GM23338 (cell line): Measurements from ENCODE around the gene MEI4. TPM values are rescaled to one million over a fixed set of nuclear protein-coding genes. Genes with fewer than 3 reads are reported as not detected.

Experiments
- ATAC-seq: fragments of 200-7000 bp; cut with Tn5 transposase; 3 replicates; pipeline ENCODE4 v1.9.1; 2020
- DNase-seq: peaks from one replicate; pipeline ENCODE4 v3.0.0-alpha.2; 2015; ENCODE audit warnings: low spot score
- H2AFZ ChIP-seq: fragments of 200-600 bp; sonication (generic); 2 replicates; pipeline ENCODE4 v1.8.0; 2016; ENCODE audit warnings: antibody characterized with exemption, mild to moderate bottlenecking, moderate library complexity
- H3F3A ChIP-seq: fragments of 200-600 bp; sonication (generic); replicated peaks from 2 replicates; pipeline ENCODE4 v1.8.0; 2017; ENCODE audit warnings: antibody characterized with exemption, mixed run types, low read depth
- H3K27ac ChIP-seq: fragments of 200-600 bp; sonication (generic); 2 replicates; pipeline ENCODE4 v1.6.1; 2016; ENCODE audit warnings: low read depth
- H3K27me3 ChIP-seq: fragments of 200-600 bp; sonication (generic); 2 replicates; pipeline ENCODE4 v1.8.0; 2016; ENCODE audit warnings: mild to moderate bottlenecking, mixed run types, moderate library complexity; ENCODE audit not compliant: insufficient read depth
- H3K36me3 ChIP-seq: fragments of 200-600 bp; sonication (generic); 2 replicates; pipeline ENCODE4 v1.8.0; 2016; ENCODE audit warnings: mild to moderate bottlenecking; ENCODE audit not compliant: insufficient read depth
- H3K4me1 ChIP-seq: fragments of 200-600 bp; sonication (generic); 2 replicates; pipeline ENCODE4 v1.8.0; 2016; ENCODE audit warnings: mild to moderate bottlenecking, moderate library complexity; ENCODE audit not compliant: insufficient read depth
- H3K4me2 ChIP-seq: fragments of 200-600 bp; sonication (generic); 2 replicates; pipeline ENCODE4 v1.7.1; 2017; ENCODE audit warnings: mixed run types
- H3K4me3 ChIP-seq: fragments of 200-600 bp; sonication (generic); 2 replicates; pipeline ENCODE4 v1.6.1; 2016; ENCODE audit warnings: mixed run types
- H3K79me2 ChIP-seq: fragments of 200-600 bp; sonication (generic); replicated peaks from 2 replicates; pipeline ENCODE4 v1.8.0; 2017; ENCODE audit warnings: mild to moderate bottlenecking; ENCODE audit not compliant: insufficient read depth
- H3K9me2 ChIP-seq: fragments of 200-600 bp; sonication (generic); 2 replicates; pipeline ENCODE4 v1.8.0; 2017; ENCODE audit not compliant: insufficient read depth
- H4K20me1 ChIP-seq: fragments of 200-600 bp; sonication (generic); replicated peaks from 2 replicates; pipeline ENCODE4 v1.8.0; 2017; ENCODE audit warnings: mild to moderate bottlenecking; ENCODE audit not compliant: insufficient read depth
- H3K27ac Mint-ChIP-seq: 2 replicates; pipeline ENCODE4 v1.8.0; 2020; ENCODE audit warnings: inconsistent platforms, mild to moderate bottlenecking, moderate library complexity, mixed read lengths
- H3K27me3 Mint-ChIP-seq: 3 replicates; pipeline ENCODE4 v1.8.0; 2022; ENCODE audit warnings: low read depth, mild to moderate bottlenecking, moderate library complexity, mixed read lengths, inconsistent platforms; ENCODE audit not compliant: insufficient read depth, poor library complexity
- H3K36me3 Mint-ChIP-seq: 3 replicates; pipeline ENCODE4 v1.8.0; 2021; ENCODE audit warnings: low read depth, mild to moderate bottlenecking, inconsistent platforms, moderate library complexity, mixed read lengths
- H3K4me1 Mint-ChIP-seq: 3 replicates; pipeline ENCODE4 v1.8.0; 2020; ENCODE audit warnings: mild to moderate bottlenecking, inconsistent platforms, mixed read lengths
- H3K4me3 Mint-ChIP-seq: 3 replicates; pipeline ENCODE4 v1.8.0; 2021; ENCODE audit warnings: moderate library complexity, mild to moderate bottlenecking, inconsistent platforms, mixed read lengths
- H3K9me3 Mint-ChIP-seq: 3 replicates; pipeline ENCODE4 v1.8.0; 2020; ENCODE audit warnings: moderate library complexity, mild to moderate bottlenecking, inconsistent platforms, mixed read lengths
- CREB1 ChIP-seq: fragments of 250-450 bp; sonication (Bioruptor Pico); IDR thresholded peaks from 2 replicates; pipeline ENCODE4 v1.5.0; 2020; ENCODE audit warnings: low read depth, mild to moderate bottlenecking, moderate library complexity
- CTCF ChIP-seq, 2 experiments: fragments of 200-600 bp in 1 of 2; sonication (generic) in 1 of 2; conservative IDR thresholded peaks; 2 replicates each; pipeline versions ENCODE4 v1.5.1 to v1.6.1; 2016 to 2017; ENCODE audit warnings: antibody characterized with exemption in 2 of 2, low read depth in 2 of 2, mild to moderate bottlenecking in 2 of 2, moderate library complexity in 1 of 2
- EZH2 ChIP-seq: fragments of 200-600 bp; sonication (generic); IDR thresholded peaks from one replicate; pipeline ENCODE4 v1.8.0; 2017; ENCODE audit warnings: antibody characterized with exemption, mild to moderate bottlenecking, low read depth; ENCODE audit not compliant: unreplicated experiment
- EZH2phosphoT487 ChIP-seq: fragments of 200-600 bp; sonication (generic); IDR thresholded peaks from one replicate; pipeline ENCODE4 v1.8.1; 2018; ENCODE audit warnings: antibody characterized with exemption; ENCODE audit not compliant: unreplicated experiment
- JUNB ChIP-seq: IDR thresholded peaks from one replicate; pipeline ENCODE4 v1.6.1; 2016; ENCODE audit warnings: antibody characterized with exemption; ENCODE audit not compliant: unreplicated experiment
- POLR2AphosphoS5 ChIP-seq: IDR thresholded peaks from 2 replicates; pipeline ENCODE4 v1.6.1; 2016; ENCODE audit warnings: antibody characterized with exemption, low read depth
- STAT1 ChIP-seq: IDR thresholded peaks from one replicate; pipeline ENCODE4 v1.6.1; 2016; ENCODE audit warnings: antibody characterized with exemption; ENCODE audit not compliant: unreplicated experiment
- ZNF114 ChIP-seq: fragments of 250-450 bp; sonication (Bioruptor Pico); IDR thresholded peaks from 2 replicates; pipeline ENCODE4 v1.5.0; 2020; ENCODE audit warnings: mild to moderate bottlenecking, moderate library complexity
- ZNF331 ChIP-seq: fragments of 250-450 bp; sonication (Bioruptor Pico); IDR thresholded peaks from 2 replicates; pipeline ENCODE4 v1.5.0; 2020; ENCODE audit warnings: low read depth, mild to moderate bottlenecking, moderate library complexity
- ZNF462 ChIP-seq: fragments of 250-450 bp; sonication (Bioruptor Pico); IDR thresholded peaks from 2 replicates; pipeline ENCODE4 v1.5.0; 2020; ENCODE audit warnings: mild to moderate bottlenecking, moderate library complexity
- polyA plus RNA-seq: library from polyadenylated mRNA; unstranded; fragments of >200 nt; fragmentation: Nextera tagmentation; extraction: Ambion mirVana; gene quantifications from 2 replicates; pipeline ENCODE4 v1.2.1, GENCODE V29; 2016
- total RNA-seq: library from RNA; depleted of rRNA; stranded (reverse); fragments of >200 nt; shearing (Covaris generic); gene quantifications from 2 replicates; pipeline ENCODE4 v1.2.3, GENCODE V29; 2014
- TF ChIP-seq, protein P1 (sequence below): IDR thresholded peaks from 2 replicates; pipeline ENCODE4 v1.6.1; 2016; ENCODE audit warnings: antibody characterized with exemption

The MEI4 gene
- total and polyA plus RNA-seq, 2 experiments from 2014 or later, result 0.23 to 0.63 TPM

DNA sequence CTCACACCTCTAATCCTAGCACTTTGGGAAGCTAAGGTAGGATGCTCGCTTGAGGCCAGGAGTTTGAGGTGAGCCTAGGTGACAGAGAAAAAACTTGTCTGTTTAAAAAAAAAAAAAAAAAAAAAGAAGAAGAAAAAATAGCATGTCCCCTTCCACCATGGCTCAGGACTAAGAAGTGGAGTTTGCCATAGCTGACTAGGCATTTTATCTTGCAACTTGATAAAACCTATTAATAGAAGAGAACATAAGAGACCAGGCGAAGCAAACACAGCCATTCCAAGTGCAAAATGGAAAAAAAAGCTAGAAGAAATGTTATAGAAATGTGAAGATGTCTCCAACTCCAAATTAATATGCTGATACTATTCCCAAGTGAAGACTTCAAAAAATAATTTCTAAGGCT is 277.5 kb downstream of the MEI4 start (continued):
- TF ChIP-seq, protein P1, sequence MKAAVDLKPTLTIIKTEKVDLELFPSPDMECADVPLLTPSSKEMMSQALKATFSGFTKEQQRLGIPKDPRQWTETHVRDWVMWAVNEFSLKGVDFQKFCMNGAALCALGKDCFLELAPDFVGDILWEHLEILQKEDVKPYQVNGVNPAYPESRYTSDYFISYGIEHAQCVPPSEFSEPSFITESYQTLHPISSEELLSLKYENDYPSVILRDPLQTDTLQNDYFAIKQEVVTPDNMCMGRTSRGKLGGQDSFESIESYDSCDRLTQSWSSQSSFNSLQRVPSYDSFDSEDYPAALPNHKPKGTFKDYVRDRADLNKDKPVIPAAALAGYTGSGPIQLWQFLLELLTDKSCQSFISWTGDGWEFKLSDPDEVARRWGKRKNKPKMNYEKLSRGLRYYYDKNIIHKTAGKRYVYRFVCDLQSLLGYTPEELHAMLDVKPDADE, result no peak
- TF ChIP-seq ZNF331 (CRISPR knock-in tag) (no peak), CREB1 (CRISPR knock-in tag) (no peak), ZNF462 (CRISPR knock-in tag) (no peak), POLR2AphosphoS5 (no peak), EZH2 (no peak)

- H3K79me2 ChIP-seq, result no peaks in the 10 kb centered on the region
- Mint-ChIP-seq H3K4me3 (no peak overlapping the region), H3K4me1 (no peaks in the 10 kb centered on the region), H3K27ac (no peak overlapping the region), H3K9me3 (no peaks in the 10 kb centered on the region), H3K36me3 (no peaks in the 10 kb centered on the region), H3K27me3 (peaks cover 2% of the 10 kb centered on the region)
- no peak for DNase-seq
- no peaks in the 10 kb centered on the region for H3K27me3 ChIP-seq
- no peak overlapping the region for H2AFZ ChIP-seq
- ATAC-seq, result no peak
- no peaks in the 10 kb centered on the region for H3K9me2 ChIP-seq
- H4K20me1 ChIP-seq, result no peaks in the 10 kb centered on the region
- H3K4me1 ChIP-seq, result no peaks in the 10 kb centered on the region
- H3K36me3 ChIP-seq, result no peaks in the 10 kb centered on the region
- H3K4me3 ChIP-seq, result no peak overlapping the region
- H3F3A ChIP-seq, result no peaks in the 10 kb centered on the region
- no peak overlapping the region for H3K27ac ChIP-seq
- no peak overlapping the region for H3K4me2 ChIP-seq
- TF ChIP-seq STAT1 (no peak), EZH2phosphoT487 (no peak), CTCF (conservative IDR thresholded peaks at IDR 0.05; ENCODE audit: low read depth in 2 of 2) (no peak), JUNB (no peak), ZNF114 (CRISPR knock-in tag) (no peak), POLR2AphosphoS5 (no peak)
- TF ChIP-seq, protein P1, result no peak
Measured at GRCh38 chr6:77930952-77931351, 278.1 kb downstream of the MEI4 start.
